Activated T-cell treated with anti-CD3 and anti-CD28 coated beads, Interleukin-2, amount 50 U/mL, for 1 hour (primary cell): ENCODE results near the gene ZDHHC5.
"Not testable (repeated sequence)": the region's sequence is repeated elsewhere in the genome, so short reads cannot be mapped to it uniquely, and the experiment has no call there.

Experiments used
- DNase-seq: peaks from one replicate; pipeline ENCODE4 v3.0.0-alpha.2; 2020

ZDHHC5 gene

DNA sequence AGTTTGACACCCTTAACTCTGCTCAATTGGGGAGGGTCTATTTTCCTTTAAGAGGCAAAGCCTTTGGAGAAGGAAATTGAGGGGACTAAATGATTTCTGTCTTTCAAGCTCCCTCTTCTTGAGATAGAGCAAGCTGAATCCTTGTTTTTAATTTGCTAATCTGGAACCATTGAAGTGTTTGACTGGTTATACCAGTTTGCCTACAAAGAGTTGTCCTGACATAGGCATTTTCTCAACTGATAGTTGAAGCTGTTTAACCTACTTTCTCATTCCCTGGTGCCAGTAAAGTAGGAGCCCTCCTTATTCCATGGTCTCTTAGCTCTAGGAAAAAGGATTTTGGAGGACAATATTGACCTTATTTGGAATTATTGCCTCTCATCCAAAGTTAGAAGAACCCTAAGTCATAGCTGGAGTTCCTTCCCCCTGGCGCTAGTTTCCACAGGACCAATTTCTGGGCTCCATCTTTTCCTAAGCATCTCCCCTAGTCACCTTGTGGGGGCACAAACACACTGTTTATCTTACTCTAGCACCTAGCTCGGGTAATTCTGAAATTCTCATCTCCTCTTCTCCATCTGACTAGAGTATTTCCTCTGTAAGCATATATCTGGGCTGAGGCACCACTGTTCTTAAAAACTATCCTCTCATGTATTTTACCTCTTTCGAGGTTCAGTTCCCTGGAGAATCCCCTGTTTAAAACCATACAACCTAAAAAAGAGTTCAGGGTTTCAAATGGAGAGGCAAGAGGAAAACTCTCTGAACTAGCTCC is 7.4 kb downstream of the ZDHHC5 start:
- DNase-seq = no peak

- DNase-seq = no peak
These were observed 11.5 kb downstream of the ZDHHC5 start for GRCh38 chr11:57679396-57679795.

DNA sequence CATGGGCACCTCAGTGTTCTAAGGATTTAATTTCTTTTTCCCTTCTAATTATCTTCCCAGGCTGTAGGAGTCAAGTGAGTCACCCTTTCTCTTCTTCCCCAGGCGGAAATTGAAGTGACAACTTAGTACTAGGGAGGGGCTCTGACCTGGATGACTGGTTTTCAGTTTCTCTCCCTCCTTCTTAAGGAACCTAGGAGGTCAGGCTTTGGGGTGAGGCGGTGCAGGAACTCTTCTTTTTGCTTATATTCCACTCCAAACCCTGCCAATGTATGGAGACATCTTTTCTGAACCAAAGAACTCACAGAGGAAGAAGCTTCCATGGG is 12.6 kb downstream of the ZDHHC5 start:
- no peak for DNase-seq

GRCh38 chr11:57681168-57681567 is 13.3 kb downstream of the ZDHHC5 start:
- no peak for DNase-seq

DNA sequence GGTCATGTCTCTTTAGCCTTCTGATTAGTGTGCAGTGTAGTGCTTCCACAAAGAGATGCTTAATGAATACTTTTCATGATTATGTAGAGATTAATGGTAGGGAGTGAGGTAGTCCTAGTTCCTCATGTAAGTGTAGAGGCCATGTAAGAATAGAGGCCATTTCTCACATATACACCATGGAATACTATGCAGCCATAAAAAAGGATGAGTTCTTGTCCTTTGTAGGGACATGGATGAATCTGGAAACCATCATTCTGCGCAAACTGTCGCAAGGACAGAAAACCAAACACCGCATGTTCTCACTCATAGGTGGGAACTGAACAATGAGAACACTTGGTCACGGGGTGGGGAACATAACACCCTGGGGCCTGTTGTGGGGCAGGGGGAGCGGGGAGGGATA is 22.6 kb downstream of the ZDHHC5 start:
- not testable (repeated sequence) for DNase-seq

DNA sequence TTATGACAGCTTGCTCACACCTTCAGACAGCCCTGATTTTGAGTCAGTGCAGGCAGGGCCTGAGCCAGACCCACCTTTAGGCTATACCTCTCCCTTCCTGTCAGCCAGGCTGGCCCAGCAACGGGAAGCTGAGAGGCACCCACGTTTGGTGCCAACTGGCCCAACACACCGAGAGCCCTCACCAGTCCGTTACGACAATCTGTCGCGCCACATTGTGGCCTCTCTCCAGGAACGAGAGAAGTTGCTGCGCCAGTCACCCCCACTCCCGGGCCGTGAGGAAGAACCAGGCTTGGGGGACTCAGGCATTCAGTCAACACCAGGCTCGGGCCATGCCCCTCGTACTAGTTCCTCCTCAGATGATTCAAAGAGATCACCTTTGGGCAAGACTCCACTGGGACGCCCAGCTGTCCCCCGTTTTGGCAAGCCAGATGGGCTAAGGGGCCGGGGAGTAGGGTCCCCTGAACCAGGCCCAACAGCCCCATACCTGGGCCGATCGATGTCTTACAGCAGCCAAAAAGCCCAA is 31.0 kb downstream of the ZDHHC5 start:
- DNase-seq = no peak

DNA sequence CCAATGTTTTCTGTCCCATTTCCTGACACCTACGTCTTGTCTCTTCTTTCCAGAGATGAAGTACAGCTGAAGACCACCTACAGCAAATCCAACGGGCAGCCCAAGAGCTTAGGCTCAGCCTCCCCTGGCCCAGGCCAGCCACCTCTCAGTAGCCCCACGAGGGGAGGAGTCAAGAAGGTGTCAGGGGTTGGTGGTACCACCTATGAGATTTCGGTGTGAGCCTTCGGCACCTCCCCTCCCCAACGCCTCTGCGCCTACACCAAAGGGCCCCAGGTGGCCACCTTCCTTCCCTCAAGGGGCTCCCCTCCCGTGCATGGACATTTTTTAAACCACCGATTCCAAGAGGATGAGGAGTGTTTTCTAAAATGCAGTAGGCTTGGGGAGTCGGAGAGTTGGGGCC is 31.9 kb downstream of the ZDHHC5 start:
- no peak for DNase-seq

GRCh38 chr11:57700425-57700824 is 32.5 kb downstream of the ZDHHC5 start:
- DNase-seq = no peak

GRCh38 chr11:57703341-57703740 is 35.4 kb downstream of the ZDHHC5 start:
- no peak for DNase-seq

GRCh38 chr11:57704932-57705331 is 37.0 kb downstream of the ZDHHC5 start:
- DNase-seq = no peak

DNA sequence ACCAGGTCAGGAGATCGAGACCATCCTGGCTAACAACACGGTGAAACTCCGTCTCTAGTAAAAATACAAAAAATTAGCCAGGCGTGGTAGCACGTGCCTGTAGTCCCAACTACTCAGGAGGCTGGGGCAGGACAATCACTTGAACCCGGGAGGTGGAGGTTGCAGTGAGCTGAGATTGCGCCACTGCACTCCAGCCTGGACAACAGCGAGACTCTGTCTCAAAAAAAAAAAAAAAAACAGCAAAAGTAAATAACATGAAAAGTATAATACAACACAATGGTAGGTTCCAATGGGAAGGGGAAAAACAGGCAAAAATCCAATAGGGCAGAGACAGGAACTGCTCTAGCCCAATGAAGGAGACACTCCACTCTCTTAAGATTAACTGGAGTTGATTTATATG is 37.5 kb downstream of the ZDHHC5 start:
- not testable (repeated sequence) for DNase-seq

- no peak for DNase-seq
These were observed 42.0 kb downstream of the ZDHHC5 start for GRCh38 chr11:57709802-57710367.

- peak; percentile 75 for DNase-seq
These were observed 43.7 kb downstream of the ZDHHC5 start, which contains the start of gene MED19 for GRCh38 chr11:57711414-57712255. TSS of gene MED19 (minus strand) at chr11:57712215. CDS start at chr11:57712179, 36 bp downstream.

DNA sequence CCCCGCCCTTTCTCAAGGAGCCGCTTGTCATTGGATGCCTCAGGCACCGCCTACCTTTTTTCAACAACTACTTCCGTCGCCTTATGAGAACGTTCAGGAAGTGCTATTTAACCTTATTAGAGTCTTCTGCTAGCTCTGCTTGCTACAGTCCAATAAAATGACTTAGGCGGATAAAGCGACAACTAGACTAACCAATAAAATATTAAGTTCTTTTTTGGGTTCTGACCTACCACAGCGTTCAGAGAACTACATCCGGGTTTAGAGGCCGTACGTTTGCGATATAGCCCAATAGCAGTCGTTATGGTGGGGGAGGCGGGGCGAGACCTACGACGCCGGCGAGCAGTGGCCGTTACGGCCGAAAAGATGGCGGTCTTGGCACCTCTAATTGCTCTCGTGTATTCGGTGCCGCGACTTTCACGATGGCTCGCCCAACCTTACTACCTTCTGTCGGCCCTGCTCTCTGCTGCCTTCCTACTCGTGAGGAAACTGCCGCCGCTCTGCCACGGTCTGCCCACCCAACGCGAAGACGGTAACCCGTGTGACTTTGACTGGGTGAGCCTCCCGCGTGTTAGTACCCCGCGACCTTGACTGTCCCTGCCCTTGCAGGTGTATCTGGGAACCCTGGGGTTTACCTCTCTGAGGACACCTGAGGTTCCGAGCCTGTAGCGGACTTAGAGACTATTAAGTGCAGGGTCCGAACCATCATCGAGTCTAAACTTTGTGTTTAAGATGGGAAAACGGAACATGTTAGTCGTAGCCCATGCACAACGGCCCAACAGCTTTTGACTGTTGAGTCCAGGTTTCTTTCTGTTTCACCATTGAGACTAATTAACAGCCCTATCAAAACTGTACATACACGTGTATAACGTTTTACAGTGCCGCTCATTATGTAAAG is 44.6 kb downstream of the ZDHHC5 start, which contains the start of gene TMX2:
TSS of gene TMX2 (plus strand) at position 338 of the 895 bp plus-strand sequence. CDS start at position 364, 26 bp downstream.
- peak; percentile 83 for DNase-seq

GRCh38 chr11:57713835-57714234 is 45.9 kb downstream of the ZDHHC5 start:
- DNase-seq = no peak

DNA sequence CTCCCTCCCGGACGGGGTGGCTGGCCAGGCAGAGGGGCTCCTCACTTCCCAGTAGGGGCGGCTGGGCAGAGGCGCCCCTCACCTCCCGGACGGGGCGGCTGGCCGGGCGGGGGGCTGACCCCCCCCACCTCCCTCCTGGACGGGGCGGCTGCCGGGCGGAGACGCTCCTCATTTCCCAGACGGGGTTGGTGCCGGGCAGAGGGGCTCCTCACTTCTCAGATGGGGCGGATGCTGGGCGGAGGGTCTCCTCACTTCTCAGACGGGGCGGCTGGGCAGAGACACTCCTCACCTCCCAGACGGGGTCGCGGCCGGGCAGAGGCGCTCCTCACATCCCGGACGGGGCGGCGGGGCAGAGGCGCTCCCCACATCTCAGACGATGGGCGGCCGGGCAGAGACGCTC is 48.8 kb downstream of the ZDHHC5 start:
- DNase-seq = not testable (repeated sequence)

DNA sequence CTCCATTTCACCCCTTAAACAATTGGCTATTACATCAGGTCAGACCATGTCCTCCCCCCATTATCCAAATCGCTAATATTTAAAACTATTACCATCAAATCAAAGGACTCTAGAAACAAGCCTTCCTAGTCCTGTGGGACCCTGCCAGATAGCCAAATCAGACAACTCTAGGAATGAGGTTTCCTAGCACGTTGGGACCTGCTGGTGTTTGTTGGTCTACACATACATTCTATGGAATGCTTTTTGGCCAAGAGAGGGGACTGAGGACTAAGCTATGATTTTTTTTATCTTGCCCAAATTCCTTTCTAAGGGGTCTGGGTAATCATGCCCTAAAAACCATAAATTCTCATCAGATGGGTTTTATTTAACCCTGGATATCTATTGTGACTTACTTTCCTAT is 59.3 kb downstream of the ZDHHC5 start:
- no peak for DNase-seq

GRCh38 chr11:57728829-57729228 is 60.9 kb downstream of the ZDHHC5 start:
- DNase-seq = no peak

DNA sequence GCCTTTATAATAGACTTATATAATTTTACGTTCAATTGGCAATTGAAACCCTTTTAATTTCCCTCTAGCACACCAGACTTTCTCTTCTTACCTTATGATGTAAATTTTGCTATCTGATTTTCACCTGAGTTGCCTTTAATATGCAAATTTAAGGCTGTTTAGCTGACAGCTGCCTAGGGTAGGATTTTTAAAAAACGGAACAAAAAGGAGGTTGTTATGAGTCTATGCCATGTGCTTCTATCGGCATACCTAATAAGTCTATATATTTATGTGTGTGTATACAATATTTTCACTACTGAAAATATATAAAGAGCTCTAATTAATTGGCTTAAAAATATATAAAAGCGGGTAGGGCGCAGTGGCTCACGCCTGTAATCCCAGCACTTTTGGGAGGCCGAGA is 61.6 kb downstream of the ZDHHC5 start:
- DNase-seq = no peak

GRCh38 chr11:57732661-57733060 is 64.7 kb downstream of the ZDHHC5 start:
- no peak for DNase-seq

- no peak for DNase-seq
These were observed 67.8 kb downstream of the ZDHHC5 start for GRCh38 chr11:57735619-57736298.
